ENCODE results near the gene BLMH.

The BLMH gene

GRCh38 chr17:30316736-30317135, 25.0 kb upstream of the BLMH start:
- TF ChIP-seq CTCF (IDR thresholded peaks at IDR 0.05), result no peak
- no peaks in the 10 kb centered on the region for H3K9me3 ChIP-seq
- H3K36me3 ChIP-seq, result no peaks in the 10 kb centered on the region
- no peak overlapping the region for H3K4me3 ChIP-seq (ENCODE audit: low read depth in 1 of 2, low read length in 1 of 2)
- H3K27ac ChIP-seq, result no peak overlapping the region
- peaks cover 7 to 10% of the 10 kb centered on the region in 2 experiments for H3K4me1 ChIP-seq (ENCODE audit: control insufficient read depth in 1 of 2, insufficient read depth in 1 of 2, low read depth in 1 of 2, low read length in 1 of 2)
- H3K27me3 ChIP-seq, result no peaks in the 10 kb centered on the region

- H3K4me1 ChIP-seq (ENCODE audit: control insufficient read depth in 1 of 2, insufficient read depth in 1 of 2, low read depth in 1 of 2, low read length in 1 of 2), result peaks cover 7 to 10% of the 10 kb centered on the region in 2 experiments
- no peaks in the 10 kb centered on the region for H3K9me3 ChIP-seq
- TF ChIP-seq CTCF (IDR thresholded peaks at IDR 0.05), result no peak
- H3K4me3 ChIP-seq (ENCODE audit: low read depth in 1 of 2, low read length in 1 of 2), result no peak overlapping the region
- H3K36me3 ChIP-seq, result no peaks in the 10 kb centered on the region
- no peaks in the 10 kb centered on the region for H3K27me3 ChIP-seq
- H3K27ac ChIP-seq, result no peak overlapping the region
Measured at GRCh38 chr17:30315106-30315505, 23.4 kb upstream of the BLMH start.

GRCh38 chr17:30314474-30314873, 22.7 kb upstream of the BLMH start:
- no peaks in the 10 kb centered on the region for H3K36me3 ChIP-seq
- no peaks in the 10 kb centered on the region for H3K27me3 ChIP-seq
- TF ChIP-seq CTCF (IDR thresholded peaks at IDR 0.05), result no peak
- no peaks in the 10 kb centered on the region for H3K9me3 ChIP-seq
- no peak overlapping the region for H3K4me3 ChIP-seq (ENCODE audit: low read depth in 1 of 2, low read length in 1 of 2)
- peaks cover 7 to 10% of the 10 kb centered on the region in 2 experiments for H3K4me1 ChIP-seq (ENCODE audit: control insufficient read depth in 1 of 2, insufficient read depth in 1 of 2, low read depth in 1 of 2, low read length in 1 of 2)
- H3K27ac ChIP-seq, result no peak overlapping the region

- Histone ChIP-seq H3K4me1 (ENCODE audit: control insufficient read depth in 1 of 2, insufficient read depth in 1 of 2, low read depth in 1 of 2, low read length in 1 of 2) (peaks cover 7 to 10% of the 10 kb centered on the region in 2 experiments), H3K27me3 (no peaks in the 10 kb centered on the region), H3K4me3 (ENCODE audit: low read depth in 1 of 2, low read length in 1 of 2) (no peak overlapping the region), H3K36me3 (no peaks in the 10 kb centered on the region), H3K9me3 (no peaks in the 10 kb centered on the region), H3K27ac (no peak overlapping the region)
- TF ChIP-seq CTCF (IDR thresholded peaks at IDR 0.05), result no peak
Measured at GRCh38 chr17:30312226-30312625, 20.5 kb upstream of the BLMH start.

GRCh38 chr17:30310562-30310961, 18.8 kb upstream of the BLMH start:
- Histone ChIP-seq H3K9me3 (no peaks in the 10 kb centered on the region), H3K36me3 (no peaks in the 10 kb centered on the region), H3K4me1 (ENCODE audit: control insufficient read depth in 1 of 2, insufficient read depth in 1 of 2, low read depth in 1 of 2, low read length in 1 of 2) (no peaks in the 10 kb centered on the region), H3K27me3 (no peaks in the 10 kb centered on the region), H3K4me3 (ENCODE audit: low read depth in 1 of 2, low read length in 1 of 2) (no peak overlapping the region), H3K27ac (no peak overlapping the region)
- no peak for TF ChIP-seq CTCF (IDR thresholded peaks at IDR 0.05)

- H3K4me3 ChIP-seq (ENCODE audit: low read depth in 1 of 2, low read length in 1 of 2), result no peak overlapping the region
- H3K27ac ChIP-seq, result no peak overlapping the region
- H3K4me1 ChIP-seq (ENCODE audit: control insufficient read depth in 1 of 2, insufficient read depth in 1 of 2, low read depth in 1 of 2, low read length in 1 of 2), result no peaks in the 10 kb centered on the region
- TF ChIP-seq CTCF (IDR thresholded peaks at IDR 0.05), result no peak
- no peaks in the 10 kb centered on the region for H3K36me3 ChIP-seq
- H3K9me3 ChIP-seq, result no peaks in the 10 kb centered on the region
- H3K27me3 ChIP-seq, result no peaks in the 10 kb centered on the region
Measured at GRCh38 chr17:30309591-30309990, 17.8 kb upstream of the BLMH start.
